Stimulated activated CD4-positive, alpha-beta T cell treated with anti-CD3 and anti-CD28 coated beads, Interleukin-2, amount 100 ng/mL, for 24 hours (primary cell): ENCODE measurements around the gene ZNF669.
A peak's percentile ranks its signal among the peaks of the same experiment; 100 is the strongest.
"Not testable (repeated sequence)": the region's sequence is repeated elsewhere in the genome, so short reads cannot be mapped to it uniquely, and the experiment has no call there.

Source experiments
- DNase-seq, 2 donors: peaks; one replicate each; pipeline ENCODE4 v3.0.0-alpha.2; 2020

ZNF669 gene

DNA sequence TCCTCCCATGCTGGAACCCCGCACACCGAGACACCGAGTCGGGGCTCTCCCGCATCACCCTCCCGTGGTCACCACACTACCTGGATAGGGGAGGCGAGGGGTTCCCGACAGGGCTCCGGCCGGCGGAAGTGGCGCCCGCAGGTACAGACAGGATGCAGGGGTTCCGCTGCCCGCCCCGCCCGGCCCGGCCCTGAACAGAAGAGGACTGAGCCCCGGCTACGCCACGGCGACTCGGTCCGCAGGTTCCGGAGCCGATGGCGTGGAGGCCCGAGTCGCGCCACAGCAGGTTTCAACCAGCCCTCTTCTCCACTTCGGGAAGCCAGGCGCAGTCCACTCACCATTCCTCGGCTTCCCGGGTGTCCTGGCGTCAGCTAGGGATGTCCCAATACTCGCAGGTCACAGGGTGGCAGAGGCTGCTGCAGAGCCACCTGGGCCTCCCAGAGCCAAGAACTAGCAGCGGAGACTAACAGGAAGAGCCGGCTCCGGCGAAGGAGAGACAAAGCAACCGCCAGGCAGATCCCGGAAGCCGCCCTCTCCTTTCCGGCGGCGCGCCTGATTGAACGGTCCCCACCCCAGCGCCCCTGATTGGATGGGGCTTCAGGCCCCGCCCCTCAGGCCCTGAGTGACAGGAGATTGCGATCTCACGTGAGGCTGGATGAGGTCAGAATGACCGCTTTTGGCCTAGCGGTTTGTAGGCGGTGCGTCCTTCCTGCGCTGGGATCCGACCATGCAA lies at the start of gene ZNF669:
TSS of gene ZNF669 (minus strand) at position 498 of the 733 bp plus-strand sequence. CDS start at position 341, 157 bp downstream.
- DNase-seq, result peak; percentile 94 to 95

DNA sequence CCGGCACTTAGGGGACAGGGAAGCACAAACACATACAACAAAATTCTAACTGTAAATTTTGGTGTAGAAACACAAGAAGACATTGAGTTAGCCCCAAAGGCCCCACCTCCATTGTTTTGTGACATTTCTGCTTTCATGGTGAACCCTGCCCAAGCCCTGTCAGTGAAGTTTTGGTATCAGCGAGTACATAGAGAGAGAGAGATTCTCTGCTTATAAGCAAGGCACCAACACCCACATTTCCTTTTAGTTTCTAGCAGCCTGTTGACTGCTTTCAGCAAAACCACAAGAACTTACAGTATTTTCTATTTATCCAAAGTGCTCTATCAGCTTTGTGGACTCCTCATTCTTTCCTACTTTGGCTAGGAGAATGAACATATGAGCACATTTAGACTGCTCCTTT lies 43.6 kb upstream of the ZNF669 start:
- no peak for DNase-seq

DNA sequence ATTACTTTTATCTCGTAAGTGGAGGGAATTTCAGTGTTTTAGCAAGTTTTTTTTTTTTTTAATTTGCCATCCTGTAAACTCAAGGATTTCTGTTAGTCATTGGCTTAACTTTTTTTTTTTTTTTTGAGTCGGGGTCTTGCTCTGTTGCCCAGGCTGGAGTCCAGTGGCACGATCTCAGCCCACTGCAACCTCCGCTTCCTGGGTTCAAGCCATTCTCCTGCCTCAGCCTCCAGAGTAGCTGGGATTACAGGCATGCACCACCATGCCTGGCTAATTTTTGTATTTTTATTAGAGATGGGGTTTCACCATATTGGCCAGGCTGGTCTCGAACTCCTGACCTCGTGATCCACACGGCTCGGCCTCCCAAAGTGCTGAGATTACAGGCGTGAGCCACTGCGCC lies 43.0 kb upstream of the ZNF669 start:
- DNase-seq, result not testable (repeated sequence)

DNA sequence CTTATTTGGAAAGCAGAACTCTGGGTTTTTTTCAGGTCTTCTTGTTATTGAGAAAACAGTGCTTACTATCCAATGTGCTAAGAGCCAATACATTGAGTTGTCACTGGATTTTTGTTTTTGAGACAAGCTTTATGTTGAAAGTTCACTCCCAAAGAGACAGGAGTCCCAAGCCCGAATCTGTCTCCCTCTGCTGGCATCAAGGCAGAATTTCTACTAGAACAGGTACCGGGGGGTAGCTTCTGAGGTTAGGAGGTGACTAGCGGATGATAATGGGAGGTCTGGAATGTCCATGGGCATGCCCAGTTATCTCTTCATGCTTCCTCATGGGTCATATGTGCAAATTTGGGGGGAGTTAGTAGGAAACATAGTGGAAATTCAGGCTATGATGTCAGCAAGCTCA lies 42.5 kb upstream of the ZNF669 start:
- no peak for DNase-seq

DNA sequence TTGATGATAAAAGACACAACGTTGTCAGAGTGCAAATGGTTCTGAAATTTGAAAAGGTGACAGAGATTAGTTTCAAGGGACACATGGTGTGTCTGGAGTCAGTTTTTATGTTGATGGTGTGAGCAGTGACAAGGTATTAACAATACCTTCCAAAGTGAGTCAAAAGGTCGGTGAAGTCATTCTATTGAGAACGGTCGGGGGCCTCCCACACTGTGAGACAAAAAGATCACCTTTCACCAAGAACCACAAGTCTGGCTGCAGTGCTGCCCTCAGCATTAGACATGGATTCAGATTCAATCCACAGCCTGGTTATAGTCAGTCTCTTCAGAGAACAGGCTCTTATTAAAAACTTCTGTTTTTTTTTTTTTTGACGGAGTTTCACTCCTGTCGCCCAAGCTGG lies 41.1 kb upstream of the ZNF669 start:
- no peak for DNase-seq

DNA sequence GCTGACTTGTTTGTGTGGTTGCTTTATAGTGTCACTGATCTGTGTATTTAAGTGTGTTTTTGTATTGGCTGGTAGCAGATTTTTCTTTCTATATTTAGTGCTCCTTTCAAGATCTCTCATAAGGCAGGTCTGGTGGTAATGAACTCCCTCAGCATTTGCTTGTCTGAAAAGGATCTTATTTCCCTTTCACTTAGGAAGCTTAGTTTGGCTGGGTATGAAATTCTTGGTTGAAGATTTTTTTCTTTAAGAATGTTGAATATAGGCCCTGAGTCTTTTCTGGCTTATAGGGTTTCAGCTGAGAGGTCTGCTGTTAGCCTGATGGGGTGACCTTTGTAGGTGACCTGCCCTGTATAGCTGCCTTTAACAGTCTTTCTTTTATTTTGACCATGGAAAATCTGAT lies 35.4 kb upstream of the ZNF669 start:
- not testable (repeated sequence) for DNase-seq

DNA sequence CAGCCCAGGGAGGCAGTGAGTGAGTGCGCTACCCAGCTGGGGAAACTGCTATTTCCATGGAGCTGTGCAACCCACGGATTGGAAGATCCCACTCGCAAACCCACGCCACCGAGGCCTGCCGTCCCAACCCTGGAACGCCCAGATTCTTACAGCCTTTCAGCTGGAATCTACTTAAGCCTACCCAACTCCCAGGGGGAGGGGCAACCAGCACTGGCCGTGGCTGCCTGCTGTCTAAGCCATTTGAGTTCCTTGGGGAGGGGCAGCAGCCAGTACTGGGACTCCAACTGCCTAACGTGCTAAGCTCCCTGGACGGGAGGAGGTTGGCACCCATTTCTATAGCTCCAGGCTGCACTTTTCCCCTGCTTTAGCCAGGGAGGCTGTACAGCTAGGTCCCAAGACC lies 27.1 kb upstream of the ZNF669 start:
- DNase-seq, result no peak

DNA sequence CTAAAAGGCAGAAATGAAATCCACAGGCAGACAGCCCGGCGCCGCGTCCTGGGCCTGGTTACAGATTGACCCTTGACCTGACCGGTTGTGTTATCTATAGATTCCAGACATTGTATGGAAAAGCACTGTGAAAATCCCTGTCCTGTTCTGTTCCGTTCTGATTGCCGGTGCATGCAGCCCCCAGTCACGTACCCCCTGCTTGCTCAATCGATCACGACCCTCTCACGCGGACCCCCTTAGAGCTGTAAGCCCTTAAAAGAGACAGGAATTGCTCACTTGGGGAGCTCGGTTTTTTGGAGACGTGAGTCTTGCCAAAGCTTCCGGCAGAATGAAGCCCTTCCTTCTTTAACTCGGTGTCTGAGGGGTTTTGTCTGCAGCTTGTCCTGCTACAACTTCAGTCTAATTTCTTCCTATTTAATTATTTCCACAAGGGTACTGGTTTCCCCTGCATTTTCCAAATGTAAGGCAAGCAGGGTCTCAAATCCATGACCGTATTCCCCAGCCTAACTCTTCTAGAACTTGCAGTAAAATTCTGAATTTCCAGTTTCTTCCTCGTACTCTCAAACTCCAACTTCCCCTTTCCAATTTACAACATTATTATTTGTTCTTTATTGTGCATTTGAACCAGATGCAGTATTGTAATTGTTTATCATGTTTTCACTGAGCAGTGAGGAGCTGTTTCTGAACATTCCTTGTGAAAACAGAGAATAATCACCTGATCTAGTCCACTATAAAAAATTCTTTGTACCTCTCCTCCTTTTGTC lies 23.5 kb upstream of the ZNF669 start:
- not testable (repeated sequence) for DNase-seq

DNA sequence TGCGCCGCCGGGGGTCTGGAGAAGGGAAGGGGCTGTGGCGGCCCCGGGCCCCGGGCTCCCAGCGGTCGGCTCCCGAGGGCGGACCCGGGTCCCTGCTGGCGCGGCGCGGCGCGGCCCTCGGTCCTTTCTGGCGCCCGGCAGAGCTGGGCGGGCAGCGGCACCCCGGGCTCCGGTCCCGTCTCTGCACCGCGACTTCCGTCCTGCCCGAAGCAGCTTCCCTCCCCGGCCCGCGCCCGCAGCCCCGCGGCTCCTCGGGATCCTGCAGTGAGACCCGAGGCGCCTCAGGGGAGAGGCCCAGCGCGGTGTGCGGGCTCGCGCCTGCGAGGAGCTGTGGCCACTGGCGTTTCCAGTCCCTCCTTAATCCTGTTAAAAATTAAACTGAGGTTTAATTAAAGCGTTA lies 22.4 kb upstream of the ZNF669 start:
- not testable (repeated sequence) for DNase-seq

DNA sequence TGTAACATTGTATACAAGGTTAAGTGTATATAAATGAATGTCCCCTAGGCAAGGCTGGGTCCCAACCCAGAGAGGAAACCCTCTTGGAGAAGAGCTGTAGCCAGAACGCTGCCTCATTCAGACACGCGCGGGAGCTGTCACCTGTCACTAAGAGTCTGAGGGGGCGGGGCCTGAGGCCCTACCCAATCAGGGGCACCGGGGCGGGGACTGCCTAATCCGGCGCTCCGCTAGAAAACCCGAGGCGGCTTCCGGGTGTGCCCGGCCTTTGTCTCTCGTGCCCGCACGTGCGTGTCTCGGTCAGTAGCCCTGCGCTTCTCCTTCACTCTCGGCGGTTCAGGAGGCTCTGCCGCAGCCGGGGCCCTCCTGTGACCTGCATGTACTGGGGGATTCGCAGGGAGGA lies 22.0 kb upstream of the ZNF669 start:
- not testable (repeated sequence) for DNase-seq

DNA sequence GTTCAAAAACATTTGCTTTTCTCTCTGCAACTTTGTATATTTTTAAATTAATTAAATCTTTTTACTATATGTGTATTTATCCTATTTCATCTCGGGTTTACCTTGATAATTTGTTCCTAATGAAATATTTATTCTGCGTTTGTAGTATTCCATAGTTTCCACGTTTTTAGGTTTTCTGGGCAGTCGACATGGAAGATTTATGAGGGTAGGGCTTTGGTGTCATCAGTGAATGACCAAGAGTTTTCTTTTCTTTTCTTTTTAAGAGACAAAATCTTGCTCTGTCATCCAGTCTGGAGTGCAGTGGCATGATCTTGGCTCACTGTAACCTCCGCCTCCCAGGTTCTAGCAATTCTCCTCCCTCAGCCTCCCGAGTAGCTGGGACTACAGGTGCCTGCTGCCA lies 17.2 kb upstream of the ZNF669 start:
- no peak for DNase-seq

DNA sequence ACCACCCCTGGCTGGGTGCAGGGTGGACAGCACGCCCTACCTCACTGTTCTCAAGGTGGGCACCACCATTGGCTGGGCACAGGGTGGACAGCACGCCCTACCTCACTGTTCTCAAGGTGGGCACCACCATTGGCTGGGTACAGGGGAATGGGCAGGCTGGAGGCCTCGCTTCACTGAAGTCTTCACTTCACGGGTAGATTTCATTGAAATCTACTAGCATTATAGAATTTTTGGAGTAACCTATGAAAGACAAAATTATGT lies 16.2 kb upstream of the ZNF669 start:
- DNase-seq, result not testable (repeated sequence)

DNA sequence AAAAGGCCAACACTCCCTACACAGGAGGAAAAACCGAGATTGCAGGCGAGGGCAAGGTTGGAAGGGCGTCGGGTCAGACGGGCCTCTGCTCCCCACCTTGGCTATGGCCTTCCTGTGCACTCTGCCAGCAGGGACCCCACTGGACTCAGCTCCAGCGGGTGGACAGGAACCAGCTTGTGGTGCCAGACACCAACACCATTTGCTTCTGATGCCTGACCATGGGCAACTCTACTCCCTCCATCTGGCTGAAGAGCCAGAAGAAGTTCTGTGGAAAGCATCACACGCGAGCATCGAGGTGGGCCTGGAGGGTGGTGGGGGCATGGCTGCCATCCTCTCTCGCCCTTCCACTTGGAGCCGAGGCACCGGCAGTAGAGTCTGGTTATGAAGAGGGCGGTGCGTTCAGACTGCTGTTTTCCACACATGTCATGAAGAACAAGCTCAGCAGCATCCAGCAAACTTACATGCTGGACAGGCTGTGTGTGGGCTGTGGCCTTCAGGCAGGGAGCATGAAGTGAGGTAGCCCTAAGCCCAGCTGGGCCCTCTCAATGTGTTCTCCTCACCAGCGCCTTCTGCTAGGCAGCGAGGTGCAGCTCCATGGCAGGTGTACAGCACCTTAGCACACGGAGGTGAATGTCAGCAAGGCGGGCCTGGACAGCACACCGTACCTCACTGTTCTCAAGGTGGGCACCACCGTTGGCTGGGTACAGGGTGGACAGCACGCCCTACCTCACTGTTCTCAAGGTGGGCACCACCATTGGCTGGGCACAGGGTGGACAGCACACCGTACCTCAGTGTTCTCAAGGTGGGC lies 15.6 kb upstream of the ZNF669 start:
- DNase-seq, result no peak

DNA sequence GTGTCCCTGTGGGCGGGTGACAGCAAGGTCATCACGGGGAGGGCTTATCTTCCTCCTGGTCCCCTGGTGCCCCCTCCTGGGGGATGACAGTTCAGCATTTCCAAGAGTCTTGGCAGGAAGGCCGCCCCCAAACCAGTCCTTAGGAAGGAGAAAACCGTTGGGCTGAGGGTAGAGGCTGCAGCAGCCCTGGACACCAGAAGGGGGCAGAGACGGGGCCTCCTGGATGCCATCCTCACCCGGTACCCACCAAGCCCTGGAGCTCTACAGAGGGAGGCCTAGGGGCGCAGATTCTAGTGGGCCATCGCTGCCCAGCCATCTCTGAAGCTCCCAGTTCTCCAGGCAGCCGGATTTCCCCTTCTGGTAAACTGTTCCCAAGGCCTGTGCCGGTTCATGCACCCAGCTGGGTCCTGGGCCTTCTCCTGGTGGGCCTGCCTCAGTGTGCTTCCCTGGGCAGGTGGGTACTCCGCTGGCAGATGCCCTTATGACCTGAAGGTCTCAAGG lies 14.8 kb upstream of the ZNF669 start:
- DNase-seq, result peak; percentile 32 to 52

DNA sequence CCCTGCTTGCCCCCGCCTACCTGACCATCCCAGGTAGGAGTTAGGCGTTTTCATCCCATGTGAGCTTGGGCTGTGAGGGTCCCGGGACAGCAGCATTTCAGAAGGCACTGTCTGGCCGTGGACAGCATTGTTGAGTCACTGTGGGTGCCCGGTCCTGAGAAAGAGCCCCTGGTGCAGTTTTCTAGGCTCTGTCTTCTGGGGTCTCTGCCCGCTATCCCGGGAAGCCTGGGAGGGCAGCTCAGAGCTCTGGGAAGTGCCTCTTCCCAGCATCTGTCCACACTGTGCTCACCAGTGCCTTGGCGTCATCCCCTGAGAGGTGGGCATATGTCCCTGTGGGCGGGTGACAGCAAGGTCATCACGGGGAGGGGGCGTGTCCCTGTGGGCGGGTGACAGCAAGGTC lies 11.4 kb upstream of the ZNF669 start:
- DNase-seq, result no peak

DNA sequence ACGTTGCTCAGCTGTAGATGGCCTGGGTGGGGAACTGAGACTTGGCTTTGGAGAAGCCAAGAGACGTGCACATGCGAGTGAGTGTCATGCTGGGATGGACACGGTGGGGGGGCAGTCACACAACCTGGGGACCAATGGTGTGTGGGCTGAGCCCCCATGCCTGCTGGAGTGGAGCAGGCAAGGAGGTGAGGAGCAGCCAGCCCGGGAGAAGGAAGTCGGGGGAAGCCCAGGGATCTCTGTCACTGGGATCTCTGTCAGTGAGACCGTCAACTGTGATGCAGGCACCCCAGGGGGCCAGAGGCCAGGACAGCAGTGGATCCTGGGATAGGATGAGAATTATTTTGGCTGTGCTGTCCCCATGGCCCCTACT lies 11.0 kb upstream of the ZNF669 start:
- no peak for DNase-seq

DNA sequence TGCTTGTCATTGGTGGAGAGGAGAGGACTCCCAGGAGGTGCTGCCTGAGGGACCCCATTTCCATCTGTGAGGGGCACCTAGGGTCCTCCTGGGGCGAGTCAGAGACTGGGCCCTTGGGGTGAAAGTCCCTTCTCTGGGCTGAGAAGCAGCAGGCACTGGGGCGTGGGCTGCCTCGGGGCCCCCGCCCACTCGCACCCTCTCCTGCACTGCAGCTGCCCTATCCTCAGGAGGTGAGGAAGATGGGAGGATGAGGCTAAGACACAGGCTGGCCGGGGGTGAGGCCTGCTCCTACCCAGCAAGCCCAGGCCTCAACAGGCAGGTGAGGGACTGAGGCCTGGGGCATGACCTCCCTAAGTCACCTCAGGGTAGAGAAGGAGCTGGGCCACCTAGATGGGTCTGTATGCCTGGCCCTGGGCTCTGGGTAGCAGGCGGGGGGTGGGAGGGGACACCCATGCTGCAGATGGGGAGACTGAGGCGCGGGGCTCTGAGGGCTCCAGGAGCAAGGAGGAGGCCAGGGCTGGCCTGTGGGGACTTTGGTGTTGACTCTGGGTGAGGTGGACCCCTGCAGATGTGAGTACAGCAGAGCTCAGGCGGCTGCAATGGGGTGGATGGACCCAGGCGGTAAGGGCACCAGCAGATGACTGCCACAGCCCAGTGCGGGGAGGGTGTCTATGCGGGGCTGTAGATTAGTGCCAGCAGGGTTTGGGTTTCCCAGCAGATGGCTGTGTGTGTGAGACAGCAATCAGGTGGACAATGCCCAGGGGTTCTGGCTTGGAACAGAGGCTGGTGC lies 10.4 kb upstream of the ZNF669 start:
- DNase-seq, result no peak

DNA sequence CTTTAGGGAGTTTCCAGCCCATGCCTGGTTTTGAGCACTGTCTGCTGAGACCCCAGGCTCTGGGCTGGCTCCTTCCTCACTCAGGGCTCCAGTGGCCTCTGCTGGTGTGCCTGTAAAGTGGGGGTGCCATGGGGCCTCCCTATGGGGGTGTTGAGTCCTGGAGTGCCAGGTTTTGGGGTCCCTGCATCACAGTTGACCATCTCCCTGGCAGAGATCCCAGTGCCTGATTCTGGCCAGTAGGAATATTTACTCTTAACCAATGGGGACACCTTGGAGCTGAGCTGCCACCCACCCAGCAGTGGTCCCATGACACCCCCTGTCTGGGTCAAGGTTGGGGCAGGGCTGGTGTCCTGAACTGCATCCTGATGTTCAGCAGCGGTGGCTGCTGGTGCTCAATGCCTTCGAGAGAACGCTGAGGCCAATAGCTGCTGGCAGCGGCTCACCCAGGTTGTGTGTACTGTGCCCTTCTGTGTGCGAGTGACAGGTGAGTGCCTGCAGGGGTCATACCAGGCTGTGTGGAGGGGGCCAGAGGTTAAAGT lies 9.6 kb upstream of the ZNF669 start:
- DNase-seq, result no peak

DNA sequence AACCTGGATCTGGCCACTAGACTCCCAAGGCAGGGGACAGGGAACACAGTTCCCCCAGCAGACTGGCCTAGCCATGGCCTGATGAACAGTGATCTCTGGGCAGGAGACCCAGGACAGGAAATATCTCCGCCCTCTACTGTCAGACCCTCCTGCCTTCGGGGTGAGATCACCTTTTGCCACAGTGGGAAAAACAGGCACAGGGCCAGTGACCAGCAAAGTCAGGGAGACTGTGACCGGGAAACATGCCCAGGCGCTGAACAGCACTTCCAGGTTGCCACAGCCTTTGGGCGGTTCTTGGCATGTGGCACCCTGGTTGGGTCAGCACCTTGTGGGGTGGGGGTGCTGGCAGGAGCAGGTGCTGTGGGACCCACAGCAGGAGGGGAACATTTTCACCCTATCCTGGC lies 8.9 kb upstream of the ZNF669 start:
- DNase-seq, result no peak

DNA sequence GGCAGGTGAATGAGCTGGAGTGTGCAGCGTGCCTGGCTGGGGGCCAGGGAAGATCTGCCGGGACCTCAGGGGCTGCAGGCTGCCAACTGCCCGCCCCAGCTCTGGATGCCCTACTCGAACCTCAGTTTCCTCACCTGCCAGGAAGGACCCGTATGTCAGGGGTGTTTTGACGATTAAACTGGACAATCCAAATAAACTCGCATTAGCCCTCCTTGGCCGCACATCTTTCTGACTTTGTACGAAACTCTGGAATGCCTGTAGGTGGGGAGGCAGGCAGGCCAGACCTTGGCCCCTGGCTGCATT lies 8.3 kb upstream of the ZNF669 start:
- DNase-seq, result no peak

DNA sequence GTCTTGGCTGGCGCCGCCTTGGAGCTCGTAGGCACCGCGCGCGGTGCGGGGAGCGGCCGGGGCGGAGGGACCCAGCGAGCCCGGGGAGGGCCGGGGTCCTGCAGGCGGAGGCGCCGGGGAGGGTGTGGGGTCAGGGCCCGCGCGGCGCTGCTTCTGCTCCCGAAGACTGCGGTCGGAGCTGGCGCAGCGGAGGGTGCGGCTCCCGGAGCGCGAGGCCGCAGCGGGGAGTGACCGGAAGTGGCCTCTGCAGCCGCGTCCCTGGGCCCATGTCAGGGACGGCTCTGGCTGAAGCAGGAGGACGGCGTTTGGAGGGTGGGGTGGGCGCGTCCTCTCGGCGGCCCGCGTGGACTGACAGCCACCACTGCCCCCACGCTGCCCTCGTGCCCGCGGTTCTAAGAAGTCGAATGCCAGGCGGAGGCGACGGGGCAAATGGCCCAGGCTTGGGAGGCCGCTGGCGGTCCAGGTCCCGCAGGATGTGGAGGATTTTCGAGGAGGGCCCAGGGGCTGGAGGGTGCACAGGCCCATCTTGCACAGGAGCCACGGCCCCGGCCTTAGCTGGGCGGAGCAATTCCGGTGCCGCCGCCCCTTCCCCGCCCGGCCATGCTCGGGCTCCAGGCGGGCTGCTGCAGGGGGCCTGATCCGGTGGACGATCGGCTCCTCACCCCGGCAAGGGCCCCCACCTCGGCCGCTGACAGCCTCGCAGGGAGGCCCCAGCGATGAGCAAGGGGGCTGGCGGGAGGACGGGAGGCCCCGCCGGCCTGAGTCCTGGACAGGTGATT lies 7.7 kb upstream of the ZNF669 start:
- DNase-seq, result no peak

DNA sequence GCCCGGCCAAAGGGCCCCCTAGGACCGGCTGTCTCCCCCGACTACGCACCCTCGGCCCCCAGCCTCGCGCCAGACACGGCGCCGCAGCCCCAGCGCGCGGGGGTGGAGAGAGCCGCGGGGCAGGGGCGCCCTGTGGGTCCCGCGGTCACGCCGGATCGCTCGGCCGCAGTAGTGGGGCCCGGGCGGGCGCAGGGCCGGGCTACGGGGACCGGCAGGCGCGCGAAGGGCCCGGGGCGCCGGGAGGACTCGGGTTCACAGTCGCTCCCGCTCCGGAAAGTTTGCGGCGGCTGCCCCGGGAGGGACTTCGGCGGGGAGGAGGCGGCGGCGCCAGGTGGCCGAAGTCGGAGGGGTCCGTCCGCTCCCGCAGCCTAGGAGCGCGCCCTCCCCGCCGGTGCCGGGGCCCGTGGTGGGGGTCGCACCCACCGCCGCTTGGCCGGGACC lies 7.1 kb upstream of the ZNF669 start:
- no peak for DNase-seq
